ENCODE measurements around the gene RPS28.

GRCh38 chr19:8366961-8367326 lies 45.6 kb downstream of the RPS28 start:
- TF ChIP-seq KDM1A (IDR thresholded peaks at IDR 0.05; ENCODE audit: low read depth), result no peak
- TF ChIP-seq, protein P1, sequence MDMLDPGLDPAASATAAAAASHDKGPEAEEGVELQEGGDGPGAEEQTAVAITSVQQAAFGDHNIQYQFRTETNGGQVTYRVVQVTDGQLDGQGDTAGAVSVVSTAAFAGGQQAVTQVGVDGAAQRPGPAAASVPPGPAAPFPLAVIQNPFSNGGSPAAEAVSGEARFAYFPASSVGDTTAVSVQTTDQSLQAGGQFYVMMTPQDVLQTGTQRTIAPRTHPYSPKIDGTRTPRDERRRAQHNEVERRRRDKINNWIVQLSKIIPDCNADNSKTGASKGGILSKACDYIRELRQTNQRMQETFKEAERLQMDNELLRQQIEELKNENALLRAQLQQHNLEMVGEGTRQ (IDR thresholded peaks at IDR 0.05), result no peak

Data from A549 (cell line).